ENCODE data around the gene KCNK7. TPM values are rescaled to one million over a fixed set of nuclear protein-coding genes. Genes with fewer than 3 reads are reported as not detected.
A peak's percentile ranks its signal among the peaks of the same experiment; 100 is the strongest.

Gene KCNK7
- total RNA-seq, 1 experiment from 2014 or later, result 0.61 TPM

GRCh38 chr11:65612691-65613090, 17.1 kb upstream of the KCNK7 start:
- intact Hi-C loops (cut with micrococcal nuclease), result no loop called here
- ATAC-seq (no peak), DNase-seq (ENCODE audit: low read depth, low spot score) (no peak)
- no peaks in the 10 kb centered on the region for H4K20me1 ChIP-seq (ENCODE audit: insufficient read depth)
- H3K4me3 ChIP-seq (replicated peaks in 1 of 2; ENCODE audit: low read depth in 1 of 2, low read length in 2 of 2), result peak overlapping the region; percentile 64 to 98
- H3K27ac ChIP-seq (ENCODE audit: low read depth, low read length), result peak overlapping the region; percentile 50; the same call in 1 of the 2 replicates
- H3K9ac ChIP-seq (ENCODE audit: low read length), result peak overlapping the region; percentile 84; the same call in 1 of the 2 replicates
- POLR2A ChIA-PET, result no interaction called here
- H3K9me2 ChIP-seq (ENCODE audit: insufficient read depth), result no peaks in the 10 kb centered on the region
- no peak for TF ChIP-seq TCF7L2 (IDR thresholded peaks at IDR 0.05; ENCODE audit: borderline replicate concordance, extremely low read depth, insufficient read depth, insufficient read length)
- TF ChIP-seq SP1 (IDR thresholded peaks at IDR 0.05; ENCODE audit: low read depth), result no peak
- TF ChIP-seq CEBPB (IDR thresholded peaks at IDR 0.05; ENCODE audit: low read depth), result no peak
- no peak for TF ChIP-seq CTCF (IDR thresholded peaks at IDR 0.05 in 2 of 3, conservative IDR thresholded peaks at IDR 0.05 in 1 of 3; ENCODE audit: borderline replicate concordance in 1 of 3, insufficient read depth in 1 of 3, low read depth in 2 of 3, low read length in 2 of 3)
- no peak for TF ChIP-seq EZH2phosphoT487 (IDR thresholded peaks at IDR 0.05; ENCODE audit: borderline replicate concordance)
- peak overlapping the region; percentile 67 for H3K4me2 ChIP-seq (ENCODE audit: low read length)
- H3K36me3 ChIP-seq (ENCODE audit: control insufficient read depth in 1 of 2, insufficient read depth in 2 of 2, low read length in 2 of 2), result peaks cover 2 to 11% of the 10 kb centered on the region in 2 experiments; a peak in 2 of 4 replicates
- H2AFZ ChIP-seq (ENCODE audit: low read depth, low read length, poor library complexity, severe bottlenecking), result no peak overlapping the region
- H3K79me2 ChIP-seq (ENCODE audit: insufficient read depth, low read length), result peaks cover 67% of the 10 kb centered on the region
- CTCF ChIA-PET, result interaction anchor here (0.5 kb wide), 1 partner anchor 72 kb away, joined by 3 read pairs; no protein-coding TSS in a partner anchor
- BruUV-seq (replicated peaks), result no TSS peak
- no peaks in the 10 kb centered on the region for H3K9me3 ChIP-seq (ENCODE audit: control insufficient read depth in 1 of 2, insufficient read depth in 1 of 2, low read depth in 1 of 2, low read length in 2 of 2)
- no peaks in the 10 kb centered on the region for H3K27me3 ChIP-seq (ENCODE audit: insufficient read depth, low read length)
- RAD21 ChIA-PET (ENCODE audit: low non-redundant PET in 1 of 2, low total read pairs in 2 of 2, uncharacterized antibody in 2 of 2, unreplicated experiment in 2 of 2), result no interaction called here
- peaks cover 10 to 58% of the 10 kb centered on the region in 2 experiments for H3K4me1 ChIP-seq (ENCODE audit: control insufficient read depth in 1 of 2, insufficient read depth in 2 of 2, low read length in 2 of 2)
